ENCODE measurements around the gene XCR1. TPM values are rescaled to one million over a fixed set of nuclear protein-coding genes. Genes with fewer than 3 reads are reported as not detected.

The XCR1 gene
- total RNA-seq, 6 experiments from 2014 or later = not detected

DNA sequence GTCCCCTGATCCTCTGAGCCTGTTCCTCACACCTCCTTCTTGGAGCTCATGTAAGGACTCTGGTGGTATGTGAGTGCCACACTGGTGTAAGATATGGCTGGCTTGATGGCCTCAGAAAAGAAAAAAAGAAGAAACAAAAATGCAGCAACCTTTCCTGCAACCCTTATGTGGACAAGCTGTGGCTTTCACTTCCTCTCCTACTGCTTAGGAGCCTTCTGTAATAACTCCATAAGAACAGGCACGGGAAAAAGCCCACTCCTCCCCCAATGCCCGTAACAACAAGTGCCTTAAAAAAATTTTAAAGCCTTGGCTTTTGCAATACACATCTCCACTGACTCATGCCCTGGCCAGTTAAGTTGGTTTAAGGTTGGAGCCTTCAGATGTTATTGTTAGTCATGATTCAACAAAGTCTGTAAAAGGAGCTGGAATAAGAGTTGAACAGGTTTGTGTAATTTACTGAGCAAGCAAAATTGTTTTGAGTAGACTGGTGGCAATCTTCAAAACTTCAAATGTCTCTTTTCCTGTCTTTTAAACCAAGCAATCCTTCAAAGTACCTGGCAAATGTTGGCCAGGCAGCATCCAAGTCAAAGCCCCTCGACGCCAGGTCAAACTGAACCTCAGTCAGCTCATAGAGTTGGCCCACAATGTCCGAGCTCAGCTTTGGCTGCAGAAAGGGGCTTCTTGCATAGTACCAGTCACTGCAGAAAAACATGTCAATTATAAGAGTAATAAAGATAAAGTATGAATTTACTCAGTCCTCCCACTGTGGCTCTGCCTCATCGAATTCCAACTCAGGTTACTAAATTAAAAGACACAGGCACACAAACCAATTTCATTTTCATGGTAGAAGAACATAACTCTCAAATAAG, 54.5 kb downstream of the XCR1 start:
- Mint-ChIP-seq H3K4me3 (peak overlapping the region; percentile 47; the same call in 1 of the 2 replicates), H3K27me3 (ENCODE audit: insufficient read depth) (peaks cover 4% of the 10 kb centered on the region), H3K4me1 (ENCODE audit: low read depth) (peaks cover 40% of the 10 kb centered on the region), H3K9me3 (no peaks in the 10 kb centered on the region), H3K27ac (peak overlapping the region; percentile 70), H3K36me3 (ENCODE audit: low read depth) (peaks cover 44% of the 10 kb centered on the region)
- TF ChIP-seq, protein P1, sequence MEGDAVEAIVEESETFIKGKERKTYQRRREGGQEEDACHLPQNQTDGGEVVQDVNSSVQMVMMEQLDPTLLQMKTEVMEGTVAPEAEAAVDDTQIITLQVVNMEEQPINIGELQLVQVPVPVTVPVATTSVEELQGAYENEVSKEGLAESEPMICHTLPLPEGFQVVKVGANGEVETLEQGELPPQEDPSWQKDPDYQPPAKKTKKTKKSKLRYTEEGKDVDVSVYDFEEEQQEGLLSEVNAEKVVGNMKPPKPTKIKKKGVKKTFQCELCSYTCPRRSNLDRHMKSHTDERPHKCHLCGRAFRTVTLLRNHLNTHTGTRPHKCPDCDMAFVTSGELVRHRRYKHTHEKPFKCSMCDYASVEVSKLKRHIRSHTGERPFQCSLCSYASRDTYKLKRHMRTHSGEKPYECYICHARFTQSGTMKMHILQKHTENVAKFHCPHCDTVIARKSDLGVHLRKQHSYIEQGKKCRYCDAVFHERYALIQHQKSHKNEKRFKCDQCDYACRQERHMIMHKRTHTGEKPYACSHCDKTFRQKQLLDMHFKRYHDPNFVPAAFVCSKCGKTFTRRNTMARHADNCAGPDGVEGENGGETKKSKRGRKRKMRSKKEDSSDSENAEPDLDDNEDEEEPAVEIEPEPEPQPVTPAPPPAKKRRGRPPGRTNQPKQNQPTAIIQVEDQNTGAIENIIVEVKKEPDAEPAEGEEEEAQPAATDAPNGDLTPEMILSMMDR (IDR thresholded peaks at IDR 0.05) = no peak
- peak; percentile 91 for DNase-seq

DNA sequence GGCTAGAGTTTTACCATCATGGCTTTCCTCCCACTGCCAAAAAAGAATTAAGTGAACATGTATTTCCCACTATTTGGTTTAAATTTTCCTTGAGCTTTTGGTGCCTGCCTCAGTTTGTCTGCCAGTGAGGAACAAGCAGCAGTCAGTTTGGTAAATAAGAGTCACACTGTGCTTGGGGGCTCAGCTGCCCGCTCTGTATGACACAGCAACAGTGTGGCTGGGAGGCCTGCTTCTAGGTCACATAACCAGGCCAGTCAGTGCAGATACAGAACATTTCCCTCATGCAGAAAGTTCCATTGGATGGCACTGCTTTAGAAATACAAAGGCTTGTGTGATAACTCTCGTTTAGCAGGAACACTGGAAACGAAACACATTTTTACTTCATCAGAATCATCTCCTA, 57.3 kb downstream of the XCR1 start:
- H3K27ac Mint-ChIP-seq = no peak overlapping the region
- peaks cover 40% of the 10 kb centered on the region for H3K4me1 Mint-ChIP-seq (ENCODE audit: low read depth)
- peaks cover 34% of the 10 kb centered on the region for H3K36me3 Mint-ChIP-seq (ENCODE audit: low read depth)
- no peak for DNase-seq
- H3K4me3 Mint-ChIP-seq = no peak overlapping the region
- peaks cover 4% of the 10 kb centered on the region for H3K27me3 Mint-ChIP-seq (ENCODE audit: insufficient read depth)
- H3K9me3 Mint-ChIP-seq = no peaks in the 10 kb centered on the region
- TF ChIP-seq, protein P1 (IDR thresholded peaks at IDR 0.05) = no peak

DNA sequence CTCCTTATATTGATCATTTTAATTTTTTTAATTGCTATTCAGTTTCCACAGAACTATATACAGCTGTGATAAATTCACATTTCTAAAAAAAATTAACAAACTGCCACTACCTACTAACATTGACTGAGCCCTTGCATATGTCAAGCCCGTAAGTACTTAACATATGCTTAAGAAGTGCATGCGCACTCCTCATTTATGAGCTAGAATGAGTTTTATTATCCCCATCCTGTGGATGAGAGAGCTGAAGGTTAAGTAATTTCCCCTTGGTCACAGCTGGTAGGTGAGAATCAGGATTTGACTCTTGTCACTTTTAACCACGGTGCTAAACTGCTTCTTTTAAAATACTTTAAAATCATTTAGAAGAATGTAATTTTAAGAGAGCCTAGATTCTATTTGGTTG, 58.2 kb downstream of the XCR1 start:
- H3K4me3 Mint-ChIP-seq = no peak overlapping the region
- DNase-seq = no peak
- H3K27ac Mint-ChIP-seq = no peak overlapping the region

DNA sequence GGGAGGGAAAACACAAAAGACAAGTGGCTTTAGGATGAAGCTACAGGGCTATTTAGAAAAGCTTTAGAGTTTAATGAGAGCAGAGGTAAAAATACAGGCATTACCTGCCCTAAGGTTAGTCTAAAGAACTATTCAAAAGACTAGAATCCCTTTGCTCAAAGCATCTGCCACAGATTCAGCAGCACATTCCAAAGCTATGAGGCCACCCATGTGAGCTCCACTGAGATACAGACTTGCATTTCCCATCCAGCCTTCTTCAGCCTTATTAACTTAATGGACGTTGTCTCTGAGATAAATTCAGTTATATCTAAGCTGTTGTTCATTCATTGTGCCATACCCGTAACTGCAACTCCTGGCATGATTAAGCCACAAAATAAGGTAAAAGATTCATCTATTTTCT, 58.6 kb downstream of the XCR1 start:
- TF ChIP-seq, protein P1 (IDR thresholded peaks at IDR 0.05) = no peak
- peaks cover 40% of the 10 kb centered on the region for H3K4me1 Mint-ChIP-seq (ENCODE audit: low read depth)
- peak; percentile 57 for DNase-seq
- H3K4me3 Mint-ChIP-seq = no peak overlapping the region
- no peak overlapping the region for H3K27ac Mint-ChIP-seq
- no peaks in the 10 kb centered on the region for H3K9me3 Mint-ChIP-seq
- peaks cover 4% of the 10 kb centered on the region for H3K27me3 Mint-ChIP-seq (ENCODE audit: insufficient read depth)
- H3K36me3 Mint-ChIP-seq (ENCODE audit: low read depth) = peaks cover 35% of the 10 kb centered on the region

More for the DNA sequence above, 58.2 kb downstream of the XCR1 start:
- Mint-ChIP-seq H3K4me1 (ENCODE audit: low read depth) (peaks cover 40% of the 10 kb centered on the region), H3K27me3 (ENCODE audit: insufficient read depth) (peaks cover 4% of the 10 kb centered on the region), H3K36me3 (ENCODE audit: low read depth) (peaks cover 31% of the 10 kb centered on the region), H3K9me3 (no peaks in the 10 kb centered on the region)
- TF ChIP-seq, protein P1 (IDR thresholded peaks at IDR 0.05) = no peak

DNA sequence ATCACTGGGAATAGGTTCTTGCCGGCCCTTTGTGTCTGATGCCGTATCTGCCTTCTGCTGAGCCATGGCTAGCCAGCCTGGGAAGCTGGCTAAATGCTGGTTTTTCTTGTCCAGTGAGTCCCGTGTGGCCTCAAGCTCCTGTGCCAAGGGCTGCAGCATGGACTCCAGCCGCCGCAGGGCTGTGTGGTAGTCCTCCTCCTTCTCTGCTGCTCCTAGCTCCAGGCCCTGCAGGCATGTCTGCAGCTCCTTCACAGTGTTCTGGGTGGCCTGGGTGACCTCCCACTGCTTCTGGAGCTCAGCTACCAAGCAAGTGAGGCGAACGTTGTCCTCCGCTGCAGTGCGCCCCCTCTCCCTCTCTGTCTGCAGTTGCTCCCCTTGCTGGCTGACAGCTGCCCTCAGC, 59.1 kb downstream of the XCR1 start:
- Mint-ChIP-seq H3K9me3 (no peaks in the 10 kb centered on the region), H3K36me3 (ENCODE audit: low read depth) (peaks cover 40% of the 10 kb centered on the region), H3K27ac (no peak overlapping the region), H3K4me1 (ENCODE audit: low read depth) (peaks cover 34% of the 10 kb centered on the region), H3K4me3 (no peak overlapping the region), H3K27me3 (ENCODE audit: insufficient read depth) (peaks cover 4% of the 10 kb centered on the region)
- TF ChIP-seq, protein P1 (IDR thresholded peaks at IDR 0.05) = no peak
- no peak for DNase-seq

All from HFFc6 (cell line).